SK-N-SH treated with all-trans-retinoic acid at 6 μM for 48 hours (cell line): ENCODE measurements around the gene ARHGAP25.

Source experiments
- BACH2 ChIP-seq: fragments of 250-450 bp; sonication (Bioruptor Pico); IDR thresholded peaks from 2 replicates; pipeline ENCODE4 v1.9.0; 2021; ENCODE audit warnings: mild to moderate bottlenecking, borderline replicate concordance
- CSDC2 ChIP-seq: fragments of 250-450 bp; sonication (Bioruptor Pico); IDR thresholded peaks from 2 replicates; pipeline ENCODE4 v1.5.0; 2020; ENCODE audit warnings: mild to moderate bottlenecking, moderate library complexity
- ESRRG ChIP-seq: fragments of 250-450 bp; sonication (Bioruptor Pico); IDR thresholded peaks from 2 replicates; pipeline ENCODE4 v1.6.1; 2021; ENCODE audit warnings: mild to moderate bottlenecking
- RARB ChIP-seq: fragments of 250-450 bp; sonication (Bioruptor Pico); IDR thresholded peaks from 2 replicates; pipeline ENCODE4 v1.8.0; 2021; ENCODE audit warnings: mild to moderate bottlenecking, moderate library complexity
- SNAI2 ChIP-seq: fragments of 250-450 bp; sonication (Bioruptor Pico); IDR thresholded peaks from 2 replicates; pipeline ENCODE4 v1.5.0; 2020; ENCODE audit warnings: mild to moderate bottlenecking, moderate library complexity
- ZFP30 ChIP-seq: fragments of 450-650 bp; formaldehyde crosslinking; IDR thresholded peaks from 2 replicates; pipeline ENCODE4 v1.5.0; 2022; ENCODE audit warnings: mild to moderate bottlenecking, moderate library complexity
- ZNF565 ChIP-seq: fragments of 450-650 bp; formaldehyde crosslinking; conservative IDR thresholded peaks from 2 replicates; pipeline ENCODE4 v1.5.0; 2020; ENCODE audit warnings: low read depth, mild to moderate bottlenecking, moderate library complexity

DNA sequence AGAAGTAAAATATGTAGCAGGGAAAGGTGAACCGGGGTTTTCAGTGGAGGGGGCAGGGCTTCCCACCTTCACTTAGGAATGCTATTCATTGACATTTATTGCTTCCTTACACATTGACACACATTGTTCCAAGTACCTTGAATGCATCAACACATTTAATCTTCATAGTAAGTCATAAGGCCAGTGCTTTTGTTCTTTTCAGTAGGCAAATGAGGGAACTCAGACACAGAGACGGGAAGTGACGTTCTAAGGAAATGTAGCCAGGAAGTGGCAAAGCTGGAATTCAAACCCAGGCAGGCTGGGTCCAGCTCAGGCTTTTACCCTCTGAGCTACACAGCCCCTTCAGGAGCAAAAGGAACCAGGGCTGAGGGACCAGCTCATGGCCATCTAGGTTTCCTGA is 115.9 kb downstream of the ARHGAP25 start:
- TF ChIP-seq ZNF565 (CRISPR knock-in tag): no peak
- no peak for TF ChIP-seq SNAI2 (CRISPR knock-in tag)
- no peak for TF ChIP-seq ZFP30 (CRISPR knock-in tag)
- no peak for TF ChIP-seq BACH2 (CRISPR knock-in tag)
- TF ChIP-seq RARB (CRISPR knock-in tag): no peak
- TF ChIP-seq CSDC2: no peak
- no peak for TF ChIP-seq ESRRG (CRISPR knock-in tag)
